H1 (cell line): Measurements from ENCODE around the gene LDLRAD1. TPM values are rescaled to one million over a fixed set of nuclear protein-coding genes. Genes with fewer than 3 reads are reported as not detected.

Source experiments
- BRCA1 ChIP-seq: IDR thresholded peaks from 2 replicates; pipeline ENCODE4 v1.6.1; 2012; ENCODE audit warnings: low read depth, low read length, improper control_type of control experiment
- CBX5 ChIP-seq: fragments of 300-800, 300-1000 bp; sonication (generic); IDR thresholded peaks from 2 replicates; pipeline ENCODE4 v1.7.1; 2016; ENCODE audit warnings: antibody characterized with exemption, low read length, low read depth
- CBX8 ChIP-seq: fragments of 300-800, 300-1000 bp; sonication (generic); IDR thresholded peaks from 2 replicates; pipeline ENCODE4 v1.7.1; 2016; ENCODE audit warnings: low read depth, low read length, borderline replicate concordance
- CTBP2 ChIP-seq: IDR thresholded peaks from 2 replicates; pipeline ENCODE4 v1.7.0; 2011; ENCODE audit warnings: borderline replicate concordance, mild to moderate bottlenecking, moderate library complexity, mixed read lengths, low read length; ENCODE audit not compliant: insufficient read depth, insufficient read length
- EZH2 ChIP-seq: fragments of 200-600 bp; sonication (generic); IDR thresholded peaks from 2 replicates; pipeline ENCODE4 v1.7.1; 2012; ENCODE audit warnings: low read depth, mild to moderate bottlenecking, moderate library complexity, low read length, inconsistent platforms; ENCODE audit not compliant: severe bottlenecking
- GTF2F1 ChIP-seq: IDR thresholded peaks from 2 replicates; pipeline ENCODE4 v1.6.1; 2012; ENCODE audit warnings: low read depth, low read length, improper control_type of control experiment, borderline replicate concordance
- HDAC6 ChIP-seq: IDR thresholded peaks from one replicate; pipeline ENCODE4 v1.7.1; 2012; ENCODE audit warnings: low read depth, mild to moderate bottlenecking, inconsistent platforms, low read length, moderate library complexity
- JUND ChIP-seq: IDR thresholded peaks from 2 replicates; pipeline ENCODE4 v1.6.1; 2011; ENCODE audit warnings: mild to moderate bottlenecking, improper control_type of control experiment, low read length
- MAFK ChIP-seq: IDR thresholded peaks from 2 replicates; pipeline ENCODE4 v1.6.1; 2012; ENCODE audit warnings: low read depth, mild to moderate bottlenecking, improper control_type of control experiment, low read length
- POU5F1 ChIP-seq: IDR thresholded peaks from 2 replicates; pipeline ENCODE4 v1.6.1; 2011; ENCODE audit warnings: low read depth, mild to moderate bottlenecking, low read length, moderate library complexity
- RAD21 ChIP-seq, 2 experiments: IDR thresholded peaks in 1 of 2; conservative IDR thresholded peaks in 1 of 2; 2 replicates each; pipeline ENCODE4 v1.6.1; 2011; ENCODE audit warnings: low read depth in 2 of 2, low read length in 2 of 2, improper control_type of control experiment in 1 of 2, inconsistent platforms in 1 of 2, mild to moderate bottlenecking in 1 of 2, moderate library complexity in 1 of 2
- RXRA ChIP-seq: IDR thresholded peaks from 2 replicates; pipeline ENCODE4 v1.6.1; 2011; ENCODE audit warnings: low read depth, mild to moderate bottlenecking, low read length, moderate library complexity; ENCODE audit not compliant: insufficient read depth
- SIX5 ChIP-seq: IDR thresholded peaks from 2 replicates; pipeline ENCODE4 v1.6.1; 2011; ENCODE audit warnings: mild to moderate bottlenecking, low read depth, low read length
- SP4 ChIP-seq: IDR thresholded peaks from 2 replicates; pipeline ENCODE4 v1.6.1; 2012; ENCODE audit warnings: low read length, inconsistent platforms
- SUZ12 ChIP-seq: fragments of 200-600 bp; sonication (generic); IDR thresholded peaks from 2 replicates; pipeline ENCODE4 v1.6.1; 2012; ENCODE audit warnings: mild to moderate bottlenecking, inconsistent platforms, low read length, moderate library complexity, mixed read lengths
- TAF1 ChIP-seq: IDR thresholded peaks from 2 replicates; pipeline ENCODE4 v1.6.1; 2011; ENCODE audit warnings: mild to moderate bottlenecking, low read depth, low read length
- TAF7 ChIP-seq: optimal IDR thresholded peaks from 2 replicates; pipeline ENCODE3; 2011; ENCODE audit warnings: low read depth, mild to moderate bottlenecking, inconsistent platforms, low read length, moderate library complexity, borderline replicate concordance
- TBP ChIP-seq: IDR thresholded peaks from 2 replicates; pipeline ENCODE4 v1.6.1; 2011; ENCODE audit warnings: low read depth, low read length, improper control_type of control experiment
- ZNF274 ChIP-seq: IDR thresholded peaks from 2 replicates; pipeline ENCODE4 v1.7.0; 2012; ENCODE audit warnings: low read length, borderline replicate concordance; ENCODE audit errors: extremely low read depth
- polyA plus RNA-seq, 7 experiments: library from polyadenylated mRNA; depleted of rRNA in 3 of 7; stranded (reverse) in 5 of 7; unstranded in 2 of 7; fragments of >200 nt in 5 of 7; fragments of 200-250 nt in 2 of 7; gene quantifications; 1 replicate in 5 of 7; 2 replicates in 1 of 7; 4 replicates in 1 of 7; pipeline versions ENCODE4 v1.2.1 to v1.2.3, GENCODE V29; 2011 to 2013; ENCODE audit warnings: missing spikeins in 2 of 7, mixed read lengths in 2 of 7
- total RNA-seq: library from RNA; stranded (reverse); fragmentation: NEBNext Ultra II Directional; extraction: Animal tissue kit (Norgen Biotek cat#: 25700); gene quantifications from 2 replicates; pipeline ENCODE4 v1.2.1, GENCODE V29; 2021
- TF ChIP-seq, protein P1 (sequence below): IDR thresholded peaks from 2 replicates; pipeline ENCODE4 v1.6.1; 2012; ENCODE audit warnings: low read length, inconsistent platforms
- TF ChIP-seq, protein P2 (sequence below): IDR thresholded peaks from 2 replicates; pipeline ENCODE4 v1.6.1; 2012; ENCODE audit warnings: inconsistent platforms

LDLRAD1 gene
- total and polyA plus RNA-seq, 2 of the 8 experiments (the other 6 are each of a cell fraction or from before 2014, with no cell fraction given) = not detected

DNA sequence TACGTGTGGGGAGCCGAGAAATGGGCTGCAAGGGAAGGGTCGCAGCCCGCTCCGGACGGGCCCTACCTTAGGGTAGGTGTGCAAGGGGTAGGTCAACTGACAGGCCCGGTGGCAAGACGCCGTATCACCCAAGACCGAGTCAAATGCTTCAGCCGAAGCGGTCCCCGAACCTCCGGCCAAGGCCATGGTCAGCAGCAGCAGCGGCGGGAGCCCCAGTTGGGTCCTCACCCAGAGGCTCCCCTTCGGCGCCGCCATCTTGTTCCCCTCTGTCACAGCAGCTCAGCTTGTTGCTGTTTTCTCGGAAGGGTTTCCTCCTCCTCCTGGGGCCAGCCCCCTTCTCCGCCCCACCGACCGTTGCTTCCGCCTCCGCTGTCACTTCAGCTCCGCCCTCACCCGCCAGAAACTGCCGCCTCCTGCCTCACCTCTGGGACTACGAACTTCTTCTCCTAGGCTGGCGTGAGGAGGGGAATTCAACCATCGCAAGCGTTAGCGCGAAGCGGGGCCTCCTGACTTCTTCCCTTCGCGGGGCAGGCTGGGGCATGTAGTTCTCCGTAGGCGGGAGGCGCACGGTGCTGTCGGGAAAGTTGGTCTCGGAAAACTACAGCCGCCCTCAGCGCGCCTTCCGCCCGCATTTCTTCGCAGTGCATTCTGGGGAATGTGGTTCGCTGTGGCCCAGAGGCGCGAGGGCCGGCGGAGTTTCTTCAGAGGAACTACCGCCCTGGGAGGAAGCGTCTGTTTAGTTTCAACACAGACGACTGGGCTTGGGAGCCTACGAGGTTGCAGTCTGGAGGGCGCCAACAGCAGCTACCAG, 35.2 kb upstream of the LDLRAD1 start, which contains the start of the genes TCEANC2 and TMEM59 (continued):
- TF ChIP-seq CBX8 = no peak
- no peak for TF ChIP-seq EZH2
- no peak for TF ChIP-seq SP4
- no peak for TF ChIP-seq JUND
- TF ChIP-seq ZNF274 = no peak
- TF ChIP-seq CTBP2 = no peak
- peak; percentile 96 for TF ChIP-seq SIX5
- TF ChIP-seq BRCA1 = no peak
- no peak for TF ChIP-seq CBX5
- TF ChIP-seq, protein P1, sequence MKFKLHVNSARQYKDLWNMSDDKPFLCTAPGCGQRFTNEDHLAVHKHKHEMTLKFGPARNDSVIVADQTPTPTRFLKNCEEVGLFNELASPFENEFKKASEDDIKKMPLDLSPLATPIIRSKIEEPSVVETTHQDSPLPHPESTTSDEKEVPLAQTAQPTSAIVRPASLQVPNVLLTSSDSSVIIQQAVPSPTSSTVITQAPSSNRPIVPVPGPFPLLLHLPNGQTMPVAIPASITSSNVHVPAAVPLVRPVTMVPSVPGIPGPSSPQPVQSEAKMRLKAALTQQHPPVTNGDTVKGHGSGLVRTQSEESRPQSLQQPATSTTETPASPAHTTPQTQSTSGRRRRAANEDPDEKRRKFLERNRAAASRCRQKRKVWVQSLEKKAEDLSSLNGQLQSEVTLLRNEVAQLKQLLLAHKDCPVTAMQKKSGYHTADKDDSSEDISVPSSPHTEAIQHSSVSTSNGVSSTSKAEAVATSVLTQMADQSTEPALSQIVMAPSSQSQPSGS = no peak
- no peak for TF ChIP-seq TAF7
- TF ChIP-seq GTF2F1 = 0 out of 2 replicates have a peak, but pooled peaks have one; percentile 49
- TF ChIP-seq TAF1 = peak; percentile 72; the same call in 1 of the 2 replicates
- no peak for TF ChIP-seq HDAC6
- TF ChIP-seq SUZ12 = no peak
- TF ChIP-seq POU5F1 = no peak
- TF ChIP-seq MAFK = no peak
- peak; percentile 79 for TF ChIP-seq TBP
- TF ChIP-seq, protein P2, sequence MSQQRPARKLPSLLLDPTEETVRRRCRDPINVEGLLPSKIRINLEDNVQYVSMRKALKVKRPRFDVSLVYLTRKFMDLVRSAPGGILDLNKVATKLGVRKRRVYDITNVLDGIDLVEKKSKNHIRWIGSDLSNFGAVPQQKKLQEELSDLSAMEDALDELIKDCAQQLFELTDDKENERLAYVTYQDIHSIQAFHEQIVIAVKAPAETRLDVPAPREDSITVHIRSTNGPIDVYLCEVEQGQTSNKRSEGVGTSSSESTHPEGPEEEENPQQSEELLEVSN = no peak
- TF ChIP-seq RXRA = no peak
- no peak for TF ChIP-seq RAD21 (IDR thresholded peaks at IDR 0.05 in 1 of 2, conservative IDR thresholded peaks at IDR 0.05 in 1 of 2; ENCODE audit: low read depth in 2 of 2, low read length in 2 of 2)
